ENCODE data around the gene ATP4B.

ATP4B gene

DNA sequence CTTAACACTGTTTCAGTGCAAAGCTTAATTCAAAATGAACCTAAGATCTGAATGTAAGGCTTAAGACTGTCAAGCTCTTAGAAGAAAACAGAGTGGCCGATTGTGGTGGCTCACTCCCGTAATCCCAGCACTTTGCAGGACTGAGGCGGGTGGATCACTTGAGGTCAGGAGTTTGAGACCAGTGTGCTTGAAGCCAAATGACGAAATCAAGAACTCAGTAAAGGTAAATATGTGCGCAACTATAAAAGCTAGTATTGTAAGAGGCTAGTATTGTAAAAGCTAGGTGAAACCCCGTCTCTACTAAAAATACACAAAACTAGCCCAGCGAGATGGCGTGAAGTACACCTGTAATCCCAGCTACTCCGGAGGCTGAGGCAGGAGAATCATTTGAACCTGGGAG lies 12.7 kb downstream of the ATP4B start:
- H3K27ac ChIP-seq, result no peak overlapping the region
- TF ChIP-seq ZFX (IDR thresholded peaks at IDR 0.05; ENCODE audit: borderline replicate concordance), result no peak
- TF ChIP-seq, protein P1, sequence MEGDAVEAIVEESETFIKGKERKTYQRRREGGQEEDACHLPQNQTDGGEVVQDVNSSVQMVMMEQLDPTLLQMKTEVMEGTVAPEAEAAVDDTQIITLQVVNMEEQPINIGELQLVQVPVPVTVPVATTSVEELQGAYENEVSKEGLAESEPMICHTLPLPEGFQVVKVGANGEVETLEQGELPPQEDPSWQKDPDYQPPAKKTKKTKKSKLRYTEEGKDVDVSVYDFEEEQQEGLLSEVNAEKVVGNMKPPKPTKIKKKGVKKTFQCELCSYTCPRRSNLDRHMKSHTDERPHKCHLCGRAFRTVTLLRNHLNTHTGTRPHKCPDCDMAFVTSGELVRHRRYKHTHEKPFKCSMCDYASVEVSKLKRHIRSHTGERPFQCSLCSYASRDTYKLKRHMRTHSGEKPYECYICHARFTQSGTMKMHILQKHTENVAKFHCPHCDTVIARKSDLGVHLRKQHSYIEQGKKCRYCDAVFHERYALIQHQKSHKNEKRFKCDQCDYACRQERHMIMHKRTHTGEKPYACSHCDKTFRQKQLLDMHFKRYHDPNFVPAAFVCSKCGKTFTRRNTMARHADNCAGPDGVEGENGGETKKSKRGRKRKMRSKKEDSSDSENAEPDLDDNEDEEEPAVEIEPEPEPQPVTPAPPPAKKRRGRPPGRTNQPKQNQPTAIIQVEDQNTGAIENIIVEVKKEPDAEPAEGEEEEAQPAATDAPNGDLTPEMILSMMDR (IDR thresholded peaks at IDR 0.05), result no peak

DNA sequence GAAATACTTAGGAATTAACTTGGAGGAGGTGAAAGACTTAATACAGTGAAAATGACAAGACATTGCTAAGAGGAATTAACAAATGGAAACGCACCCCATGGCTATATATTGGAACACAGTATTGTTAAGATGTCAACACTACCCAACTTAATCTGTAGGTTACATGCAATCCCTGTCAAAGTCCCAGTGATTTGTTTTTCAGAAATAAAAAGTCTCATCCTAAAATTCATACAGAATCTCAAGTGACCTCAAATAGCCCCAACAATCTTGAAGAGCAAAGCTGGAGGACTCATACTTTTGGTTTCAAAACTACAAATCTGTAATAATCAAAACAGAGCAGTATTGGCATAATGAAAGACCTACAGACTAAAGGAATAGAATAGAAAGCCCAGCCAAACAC lies 13.2 kb downstream of the ATP4B start:
- TF ChIP-seq, protein P1 (IDR thresholded peaks at IDR 0.05), result no peak
- no peak for TF ChIP-seq ZFX (IDR thresholded peaks at IDR 0.05; ENCODE audit: borderline replicate concordance)
- H3K27ac ChIP-seq, result no peak overlapping the region

DNA sequence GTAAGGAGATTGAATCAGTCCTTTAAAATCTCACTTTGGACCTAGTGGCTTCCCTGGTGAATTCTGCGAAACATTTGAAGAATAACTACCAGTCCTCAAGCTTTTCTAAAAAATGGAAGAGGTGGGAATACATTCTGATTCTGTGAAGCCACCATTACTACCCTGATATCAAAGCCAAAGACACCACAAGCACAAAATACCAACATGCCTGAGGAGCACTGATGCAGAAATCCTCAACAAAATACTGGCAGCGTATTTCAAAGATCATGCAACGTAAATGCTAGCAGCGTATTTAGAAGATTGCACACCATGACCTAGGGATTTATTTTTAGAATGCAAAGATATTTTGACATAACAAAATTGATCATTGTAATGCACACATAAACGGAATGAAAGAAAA lies 14.4 kb downstream of the ATP4B start:
- H3K27ac ChIP-seq, result no peak overlapping the region
- no peak for TF ChIP-seq ZFX (IDR thresholded peaks at IDR 0.05; ENCODE audit: borderline replicate concordance)
- TF ChIP-seq, protein P1 (IDR thresholded peaks at IDR 0.05), result no peak

DNA sequence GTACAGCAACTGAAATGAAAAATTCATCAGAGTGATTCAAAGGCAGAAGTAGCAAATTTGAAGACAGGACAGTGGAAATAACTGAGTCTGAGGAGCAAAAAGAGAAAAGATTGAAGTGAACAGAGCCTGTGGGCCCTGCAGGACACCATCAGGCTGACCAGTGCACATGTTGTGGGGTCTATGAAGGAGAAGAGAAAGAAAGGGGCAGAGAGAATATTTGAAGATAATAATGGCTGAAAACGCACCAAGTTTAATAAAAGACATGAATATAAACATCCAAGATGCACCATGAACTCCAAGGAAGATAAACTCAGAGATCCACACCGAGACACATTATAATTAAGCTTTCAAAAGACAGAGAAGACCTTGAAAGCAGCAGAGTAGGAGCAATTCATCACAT lies 15.4 kb downstream of the ATP4B start:
- H3K27ac ChIP-seq, result no peak overlapping the region
- TF ChIP-seq, protein P1 (IDR thresholded peaks at IDR 0.05), result no peak
- no peak for TF ChIP-seq ZFX (IDR thresholded peaks at IDR 0.05; ENCODE audit: borderline replicate concordance)

DNA sequence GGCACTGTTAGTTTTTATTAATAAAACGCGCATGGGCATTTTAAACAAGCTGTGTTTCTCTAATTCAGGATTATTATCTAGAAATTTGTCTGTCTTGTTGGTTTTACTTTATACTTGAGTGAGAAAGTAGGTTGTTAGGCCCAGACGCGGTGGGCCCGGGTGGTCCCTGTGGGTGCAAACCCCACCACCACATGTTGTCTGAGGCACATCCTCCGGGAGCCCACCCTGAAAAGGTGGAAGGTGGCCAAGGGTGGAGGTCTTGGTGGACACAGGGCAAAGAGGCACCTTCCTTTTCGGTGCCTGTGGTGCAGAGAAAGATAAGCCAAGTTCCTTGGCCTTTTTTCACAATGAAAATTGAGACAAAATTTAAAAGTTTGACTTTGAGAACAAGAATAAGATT lies 16.6 kb downstream of the ATP4B start:
- no peak for TF ChIP-seq ZFX (IDR thresholded peaks at IDR 0.05; ENCODE audit: borderline replicate concordance)
- TF ChIP-seq, protein P1 (IDR thresholded peaks at IDR 0.05), result no peak
- no peak overlapping the region for H3K27ac ChIP-seq

DNA sequence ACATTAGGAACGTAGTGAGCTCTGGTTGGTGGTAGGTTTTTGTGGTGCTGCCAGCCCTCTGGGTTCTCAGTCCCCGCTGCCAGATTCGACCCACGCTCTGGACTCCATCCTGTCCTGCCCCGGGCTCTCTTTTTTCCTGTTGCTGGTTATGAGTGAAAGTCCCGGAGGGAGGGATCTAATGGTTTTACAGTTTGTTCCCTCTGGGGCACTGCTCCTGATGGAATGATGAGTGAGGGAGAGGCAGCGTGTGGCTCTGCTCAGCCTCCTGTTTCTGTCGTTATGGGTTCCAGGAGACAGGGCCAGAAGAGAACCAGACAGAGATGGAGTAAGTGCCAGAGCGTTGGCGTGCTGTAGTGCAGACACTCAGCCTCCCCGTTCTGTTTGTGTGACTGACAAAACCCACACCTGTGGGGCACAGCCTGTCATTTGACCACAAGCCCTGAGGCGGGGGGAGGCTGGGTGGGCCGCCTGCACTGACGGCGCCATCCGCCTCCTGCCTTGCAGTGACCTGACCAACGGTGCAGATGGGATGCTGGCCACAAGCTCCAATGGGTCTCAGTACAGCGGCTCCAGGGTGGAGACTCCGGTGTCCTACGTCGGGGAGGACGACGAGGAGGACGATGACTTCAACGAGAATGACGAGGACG lies 18.3 kb downstream of the ATP4B start:
- TF ChIP-seq, protein P1 (IDR thresholded peaks at IDR 0.05), result no peak
- no peak for TF ChIP-seq ZFX (IDR thresholded peaks at IDR 0.05; ENCODE audit: borderline replicate concordance)
- H3K27ac ChIP-seq, result no peak overlapping the region

DNA sequence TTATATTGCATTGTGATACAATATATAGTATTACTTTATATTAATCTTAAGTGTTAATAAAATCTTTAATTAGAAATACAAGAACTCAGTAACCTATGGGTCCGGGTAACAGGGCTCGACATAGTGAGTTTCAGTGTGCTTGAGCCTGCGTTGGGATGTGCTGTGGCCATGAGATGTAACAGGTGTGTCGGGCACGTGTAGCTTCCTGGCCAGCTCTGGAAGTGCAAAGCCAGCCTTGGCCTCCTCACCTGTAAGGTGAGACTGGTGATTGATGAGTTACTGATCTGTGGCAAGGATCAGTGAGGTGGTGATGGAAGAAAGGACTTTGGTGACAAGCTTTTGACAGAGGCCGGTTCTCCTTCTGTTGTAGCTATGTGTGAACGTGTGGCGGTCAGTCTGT lies 19.2 kb downstream of the ATP4B start:
- no peak for TF ChIP-seq ZFX (IDR thresholded peaks at IDR 0.05; ENCODE audit: borderline replicate concordance)
- TF ChIP-seq, protein P1 (IDR thresholded peaks at IDR 0.05), result no peak
- H3K27ac ChIP-seq, result no peak overlapping the region
